GM23248 (cell line): ENCODE results near the gene THOC6.

Experiments
- EZH2 ChIP-seq: fragments of 200-600 bp; sonication (generic); IDR thresholded peaks from 2 replicates; pipeline ENCODE4 v1.6.1; 2018; ENCODE audit warnings: antibody characterized with exemption, mild to moderate bottlenecking; ENCODE audit not compliant: insufficient read depth, poor library complexity, severe bottlenecking
- EZH2phosphoT487 ChIP-seq: fragments of 200-600 bp; sonication (generic); IDR thresholded peaks from 2 replicates; pipeline ENCODE4 v1.6.1; 2018; ENCODE audit warnings: antibody characterized with exemption, moderate library complexity, mild to moderate bottlenecking, low read depth; ENCODE audit not compliant: insufficient read depth

- no peak for TF ChIP-seq EZH2phosphoT487
- TF ChIP-seq EZH2 = no peak
These were observed 23.5 kb downstream of the THOC6 start for GRCh38 chr16:3047387-3047720.
